Endothelial cell of umbilical vein (primary cell): ENCODE results near the gene YDJC. TPM values are rescaled to one million over a fixed set of nuclear protein-coding genes. Genes with fewer than 3 reads are reported as not detected.

Source experiments
- BruUV-seq: library from RNA; stranded (reverse); fragments of 400-500 nt; replicated peaks from 2 replicates; lab custom pipeline; 2021; lab: Mats Ljungman, UMichigan
- CTCF ChIA-PET: fragments of 300-600, 350-600 bp; sonication (Branson Sonifier 250); formaldehyde crosslinking; loops from one replicate; lab custom pipeline; 2021; ENCODE audit warnings: antibody characterized with exemption, inconsistent platforms; lab: Charles Lee
- POLR2A ChIA-PET: fragments of 300-600, 350-600 bp; sonication (Branson Sonifier 250); formaldehyde crosslinking; loops from one replicate; lab custom pipeline; 2021; ENCODE audit warnings: antibody characterized with exemption, inconsistent platforms; lab: Charles Lee
- DNase-seq: peaks from one replicate; pipeline ENCODE4 v3.0.0-alpha.2; 2011; ENCODE audit warnings: low read depth, low spot score
- FAIRE-seq: peaks from 2 replicates; lab custom pipeline; 2011; peaks lifted over from hg19 to GRCh38; lab: Jason Lieb, UNC
- H2AFZ ChIP-seq: 2 replicates; pipeline ENCODE4 v1.6.0; 2012; ENCODE audit warnings: low read depth, low read length, control low read depth, inconsistent platforms
- H3K27ac ChIP-seq: 2 replicates; pipeline ENCODE4 v1.5.1; 2011; ENCODE audit warnings: low read depth, mild to moderate bottlenecking, control low read depth, low read length, moderate library complexity; ENCODE audit not compliant: insufficient read depth
- H3K27me3 ChIP-seq, 2 experiments: 2 replicates each; pipeline versions ENCODE4 v1.6.0 to v1.6.1; 2011; ENCODE audit warnings: low read length in 2 of 2, mixed read lengths in 1 of 2; ENCODE audit not compliant: control insufficient read depth in 2 of 2, insufficient read depth in 2 of 2
- H3K36me3 ChIP-seq, 2 experiments: 2 replicates in 1 of 2; 3 replicates in 1 of 2; pipeline ENCODE4 v1.5.1; 2011; ENCODE audit warnings: low read length in 2 of 2, mild to moderate bottlenecking in 1 of 2, moderate library complexity in 1 of 2; ENCODE audit not compliant: control insufficient read depth in 2 of 2, insufficient read depth in 2 of 2; ENCODE audit errors: extremely low read depth in 1 of 2
- H3K4me1 ChIP-seq: 3 replicates; pipeline ENCODE4 v1.5.1; 2011; ENCODE audit warnings: mild to moderate bottlenecking, low read length; ENCODE audit not compliant: control insufficient read depth, insufficient read depth; ENCODE audit errors: extremely low read depth
- H3K4me2 ChIP-seq: 2 replicates; pipeline ENCODE4 v1.6.1; 2011; ENCODE audit warnings: low read length, control low read depth, mixed read lengths; ENCODE audit not compliant: insufficient read depth
- H3K4me3 ChIP-seq, 3 experiments: fragments of 200-600 bp in 1 of 3; sonication (generic), shearing (Covaris generic) in 1 of 3; replicated peaks in 1 of 3; 2 replicates each; pipeline ENCODE4 v1.5.1; 2011 to 2016; ENCODE audit warnings: control low read depth in 3 of 3, low read length in 3 of 3, mild to moderate bottlenecking in 2 of 3, inconsistent platforms in 1 of 3, low read depth in 1 of 3, moderate library complexity in 1 of 3; ENCODE audit not compliant: insufficient read depth in 1 of 3
- H3K79me2 ChIP-seq: 2 replicates; pipeline ENCODE4 v1.6.0; 2012; ENCODE audit warnings: low read length, inconsistent platforms; ENCODE audit not compliant: control insufficient read depth, insufficient read depth
- H3K9ac ChIP-seq: replicated peaks from 2 replicates; pipeline ENCODE3; 2011; ENCODE audit warnings: low read length, control low read depth; ENCODE audit not compliant: insufficient read depth; ENCODE audit errors: extremely low read depth
- H3K9me1 ChIP-seq: replicated peaks from 3 replicates; pipeline ENCODE4 v1.6.0; 2011; ENCODE audit warnings: mild to moderate bottlenecking, low read length; ENCODE audit not compliant: control insufficient read depth, insufficient read depth; ENCODE audit errors: extremely low read depth
- H3K9me3 ChIP-seq: replicated peaks from 2 replicates; pipeline ENCODE4 v1.5.1; 2012; ENCODE audit warnings: low read length, inconsistent platforms; ENCODE audit not compliant: control insufficient read depth, insufficient read depth
- H4K20me1 ChIP-seq: replicated peaks from 2 replicates; pipeline ENCODE3; 2011; ENCODE audit warnings: mild to moderate bottlenecking, low read length; ENCODE audit not compliant: control insufficient read depth, insufficient read depth; ENCODE audit errors: extremely low read depth
- EZH2 ChIP-seq: IDR thresholded peaks from 2 replicates; pipeline ENCODE4 v1.6.1; 2012; ENCODE audit warnings: borderline replicate concordance, low read depth, mild to moderate bottlenecking, moderate library complexity, low read length, inconsistent platforms; ENCODE audit not compliant: severe bottlenecking
- FOS ChIP-seq: IDR thresholded peaks from 2 replicates; pipeline ENCODE4 v1.6.1; 2011; ENCODE audit warnings: mild to moderate bottlenecking, low read length, moderate library complexity, borderline replicate concordance; ENCODE audit not compliant: insufficient read depth
- GATA2 ChIP-seq: IDR thresholded peaks from 2 replicates; pipeline ENCODE4 v1.7.0; 2011; ENCODE audit warnings: low read depth, mild to moderate bottlenecking, moderate library complexity, mixed read lengths, low read length; ENCODE audit not compliant: insufficient read length, insufficient read depth
- JUN ChIP-seq: IDR thresholded peaks from 2 replicates; pipeline ENCODE4 v1.6.1; 2011; ENCODE audit warnings: borderline replicate concordance, low read depth; ENCODE audit not compliant: insufficient read length, insufficient read depth
- MYC ChIP-seq: IDR thresholded peaks from one replicate; pipeline ENCODE4 v1.6.1; 2011; ENCODE audit warnings: mild to moderate bottlenecking, low read depth, low read length
- POLR2A ChIP-seq: IDR thresholded peaks from 2 replicates; pipeline ENCODE4 v1.6.1; 2012; ENCODE audit warnings: low read depth, mild to moderate bottlenecking, control low read depth, low read length
- POLR2AphosphoS5 ChIP-seq: IDR thresholded peaks from 2 replicates; pipeline ENCODE4 v1.6.1; 2012; ENCODE audit warnings: low read depth, mild to moderate bottlenecking, control low read depth, low read length, moderate library complexity; ENCODE audit not compliant: insufficient read depth
- dilution Hi-C: fragments of 300-500 bp; cut with MboI; formaldehyde crosslinking; loops from one replicate; pipeline ENCODE4 v1.15.0; 2019; ENCODE audit warnings: low sequenced_read_pairs; ENCODE audit not compliant: extremely low pct_ligation_motif_present
- intact Hi-C: fragments of 100-400 bp; cut with micrococcal nuclease; formaldehyde crosslinking; loops from one replicate; pipeline ENCODE4 v1.10.0; 2022
- polyA plus RNA-seq, 4 experiments: library from polyadenylated mRNA; depleted of rRNA in 3 of 4; stranded (reverse) in 3 of 4; unstranded in 1 of 4; fragments of >200 nt; gene quantifications; 2 replicates each; pipeline versions ENCODE4 v1.2.1 to v1.2.3, GENCODE V29; 2011 to 2012; ENCODE audit warnings: missing spikeins in 1 of 4
- total RNA-seq: library from RNA; stranded (reverse); gene quantifications from 2 replicates; pipeline ENCODE4 v1.2.3, GENCODE V29; 2021
- TF ChIP-seq, protein P1 (sequence below), 2 donors: IDR thresholded peaks; 1 replicate in 1 of 2; 2 replicates in 1 of 2; pipeline ENCODE4 v1.5.1; 2011; ENCODE audit warnings: low read length in 2 of 2, mild to moderate bottlenecking in 2 of 2, moderate library complexity in 2 of 2, control low read depth in 1 of 2, inconsistent platforms in 1 of 2, low read depth in 1 of 2; ENCODE audit not compliant: insufficient read depth in 1 of 2; ENCODE audit errors: extremely low read depth in 1 of 2
- TF ChIP-seq, protein P2 (sequence below): IDR thresholded peaks from 2 replicates; pipeline ENCODE4 v1.6.1; 2011; ENCODE audit not compliant: insufficient read depth, insufficient read length

YDJC gene
- total and polyA plus RNA-seq, 2 donors (not counting 3 experiments of a cell fraction or from before 2014, with no cell fraction given) = 27.2 to 29.9 TPM

DNA sequence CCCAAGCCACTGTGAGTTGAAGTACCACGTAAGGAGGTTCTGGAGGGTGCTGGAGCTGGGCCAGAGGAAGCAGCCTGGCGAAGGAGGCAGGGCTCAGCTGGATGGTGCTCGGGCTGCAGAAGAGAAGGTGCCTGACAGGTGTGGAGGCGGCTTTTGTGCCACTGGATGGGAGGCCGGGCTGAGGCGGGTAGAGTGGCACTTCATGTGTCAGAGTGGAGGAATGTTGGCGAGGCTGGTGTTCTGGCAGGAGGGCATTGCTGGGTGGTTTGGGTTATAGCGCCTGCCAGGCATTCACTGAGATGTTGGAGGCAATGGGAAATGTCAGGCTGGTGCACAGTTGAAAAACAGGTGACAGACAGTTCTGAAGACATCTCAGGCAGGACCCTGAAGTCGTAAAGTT lies 38.1 kb downstream of the YDJC start:
- H3K27me3 ChIP-seq = no peaks in the 10 kb centered on the region
- dilution Hi-C loops = no loop called here
- H3K79me2 ChIP-seq = peaks cover 98% of the 10 kb centered on the region
- no peak for FAIRE-seq
- ChIA-PET CTCF (no interaction called here), POLR2A (interaction anchor here (0.6 kb wide), 1 partner anchor 9 kb away, joined by 3 read pairs; no protein-coding TSS in a partner anchor)
- H3K36me3 ChIP-seq = peaks cover 19 to 32% of the 10 kb centered on the region in 2 experiments
- no peak overlapping the region for H3K9ac ChIP-seq
- DNase-seq = no peak
- H4K20me1 ChIP-seq = peaks cover 9% of the 10 kb centered on the region
- no peaks in the 10 kb centered on the region for H3K9me3 ChIP-seq
- no peak overlapping the region for H3K4me2 ChIP-seq
- intact Hi-C loops = no loop called here
- no peak overlapping the region for H3K4me3 ChIP-seq
- no peak overlapping the region for H3K27ac ChIP-seq
- no peaks in the 10 kb centered on the region for H3K4me1 ChIP-seq
- TF ChIP-seq MYC (no peak), POLR2A (no peak), EZH2 (no peak), POLR2AphosphoS5 (no peak), JUN (no peak), GATA2 (no peak), FOS (no peak)
- TF ChIP-seq, protein P1, sequence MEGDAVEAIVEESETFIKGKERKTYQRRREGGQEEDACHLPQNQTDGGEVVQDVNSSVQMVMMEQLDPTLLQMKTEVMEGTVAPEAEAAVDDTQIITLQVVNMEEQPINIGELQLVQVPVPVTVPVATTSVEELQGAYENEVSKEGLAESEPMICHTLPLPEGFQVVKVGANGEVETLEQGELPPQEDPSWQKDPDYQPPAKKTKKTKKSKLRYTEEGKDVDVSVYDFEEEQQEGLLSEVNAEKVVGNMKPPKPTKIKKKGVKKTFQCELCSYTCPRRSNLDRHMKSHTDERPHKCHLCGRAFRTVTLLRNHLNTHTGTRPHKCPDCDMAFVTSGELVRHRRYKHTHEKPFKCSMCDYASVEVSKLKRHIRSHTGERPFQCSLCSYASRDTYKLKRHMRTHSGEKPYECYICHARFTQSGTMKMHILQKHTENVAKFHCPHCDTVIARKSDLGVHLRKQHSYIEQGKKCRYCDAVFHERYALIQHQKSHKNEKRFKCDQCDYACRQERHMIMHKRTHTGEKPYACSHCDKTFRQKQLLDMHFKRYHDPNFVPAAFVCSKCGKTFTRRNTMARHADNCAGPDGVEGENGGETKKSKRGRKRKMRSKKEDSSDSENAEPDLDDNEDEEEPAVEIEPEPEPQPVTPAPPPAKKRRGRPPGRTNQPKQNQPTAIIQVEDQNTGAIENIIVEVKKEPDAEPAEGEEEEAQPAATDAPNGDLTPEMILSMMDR (IDR thresholded peaks at IDR 0.05; ENCODE audit: extremely low read depth in 1 of 2, insufficient read depth in 1 of 2, low read depth in 1 of 2, low read length in 2 of 2) = no peak
- TF ChIP-seq, protein P2, sequence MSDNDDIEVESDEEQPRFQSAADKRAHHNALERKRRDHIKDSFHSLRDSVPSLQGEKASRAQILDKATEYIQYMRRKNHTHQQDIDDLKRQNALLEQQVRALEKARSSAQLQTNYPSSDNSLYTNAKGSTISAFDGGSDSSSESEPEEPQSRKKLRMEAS = no peak
- no peak overlapping the region for H2AFZ ChIP-seq
- no TSS peak for BruUV-seq
- no peaks in the 10 kb centered on the region for H3K9me1 ChIP-seq
